Stimulated activated CD8-positive, alpha-beta memory T cell treated with anti-CD3 and anti-CD28 coated beads, Interleukin-2, amount 100 ng/mL, for 48 hours (primary cell): ENCODE measurements around the gene PPP1R2.
"Not testable (repeated sequence)": the region's sequence is repeated elsewhere in the genome, so short reads cannot be mapped to it uniquely, and the experiment has no call there.

Experiments used
- DNase-seq, 2 donors: peaks; one replicate each; pipeline ENCODE4 v3.0.0-alpha.2; 2020; ENCODE audit warnings: low read depth in 2 of 2

Gene PPP1R2

GRCh38 chr3:195539479-195539878 is 3.6 kb downstream of the PPP1R2 start:
- no peak for DNase-seq

- peak in 1 of 2 donors; percentile 32 for DNase-seq
Measured at GRCh38 chr3:195537995-195538394, 5.1 kb downstream of the PPP1R2 start.

- DNase-seq = no peak
Measured at GRCh38 chr3:195535293-195535692, 7.8 kb downstream of the PPP1R2 start.

GRCh38 chr3:195532834-195533233 is 10.3 kb downstream of the PPP1R2 start:
- DNase-seq = no peak

- no peak for DNase-seq
Measured at GRCh38 chr3:195532345-195532744, 10.8 kb downstream of the PPP1R2 start.

- no peak for DNase-seq
Measured at GRCh38 chr3:195531683-195532082, 11.4 kb downstream of the PPP1R2 start.

GRCh38 chr3:195526492-195526891 is 16.6 kb downstream of the PPP1R2 start:
- DNase-seq = no peak

- DNase-seq = no peak
Measured at GRCh38 chr3:195524171-195524896, 18.8 kb downstream of the PPP1R2 start.

- no peak for DNase-seq
Measured at GRCh38 chr3:195522254-195523023, 20.7 kb downstream of the PPP1R2 start.

- no peak for DNase-seq
Measured at GRCh38 chr3:195517030-195517429, 26.1 kb downstream of the PPP1R2 start.

- DNase-seq = not testable (repeated sequence)
Measured at GRCh38 chr3:195514610-195515235, 28.4 kb downstream of the PPP1R2 start.

GRCh38 chr3:195512798-195513345 is 30.3 kb downstream of the PPP1R2 start:
- no peak for DNase-seq

GRCh38 chr3:195511136-195511535 is 32.0 kb downstream of the PPP1R2 start:
- DNase-seq = no peak

- no peak for DNase-seq
Measured at GRCh38 chr3:195508185-195508584, 34.9 kb downstream of the PPP1R2 start.

- no peak for DNase-seq
Measured at GRCh38 chr3:195475614-195476013, 67.5 kb downstream of the PPP1R2 start.

- DNase-seq = not testable (repeated sequence)
Measured at GRCh38 chr3:195475116-195475515, 68.0 kb downstream of the PPP1R2 start.

- DNase-seq = no peak
Measured at GRCh38 chr3:195468841-195469240, 74.3 kb downstream of the PPP1R2 start.

- peak in 1 of 2 donors; percentile 2 for DNase-seq
Measured at GRCh38 chr3:195468391-195468776, 74.7 kb downstream of the PPP1R2 start.

- no peak for DNase-seq
Measured at GRCh38 chr3:195467641-195468390, 75.3 kb downstream of the PPP1R2 start.

- DNase-seq = no peak
Measured at GRCh38 chr3:195466251-195466650, 76.9 kb downstream of the PPP1R2 start.
